GM23248 (cell line): ENCODE data around the gene DSTYK. TPM values are rescaled to one million over a fixed set of nuclear protein-coding genes. Genes with fewer than 3 reads are reported as not detected.

Experiments used
- DNase-seq: peaks from one replicate; pipeline ENCODE4 v3.0.0-alpha.2; 2015
- H2AFZ ChIP-seq: fragments of 200-600 bp; sonication (generic); 2 replicates; pipeline ENCODE4 v1.6.1; 2016; ENCODE audit warnings: antibody characterized with exemption
- H3F3A ChIP-seq: fragments of 200-600 bp; sonication (generic); 2 replicates; pipeline ENCODE4 v1.6.1; 2016; ENCODE audit warnings: mild to moderate bottlenecking, antibody characterized with exemption, mixed run types; ENCODE audit not compliant: insufficient read depth
- H3K27ac ChIP-seq: fragments of 200-600 bp; sonication (generic); 2 replicates; pipeline ENCODE4 v1.5.1; 2016; ENCODE audit warnings: mild to moderate bottlenecking
- H3K27me3 ChIP-seq: fragments of 200-600 bp; sonication (generic); replicated peaks from 2 replicates; pipeline ENCODE4 v1.6.1; 2016; ENCODE audit warnings: mild to moderate bottlenecking; ENCODE audit not compliant: insufficient read depth
- H3K36me3 ChIP-seq: fragments of 200-600 bp; sonication (generic); 2 replicates; pipeline ENCODE4 v1.6.1; 2016; ENCODE audit warnings: low read depth, mild to moderate bottlenecking
- H3K4me1 ChIP-seq: fragments of 200-600 bp; sonication (generic); 2 replicates; pipeline ENCODE4 v1.6.1; 2016; ENCODE audit warnings: mild to moderate bottlenecking; ENCODE audit not compliant: insufficient read depth
- H3K4me2 ChIP-seq: fragments of 200-600 bp; sonication (generic); one replicate; pipeline ENCODE4 v1.6.1; 2016; ENCODE audit warnings: mild to moderate bottlenecking; ENCODE audit not compliant: unreplicated experiment
- H3K4me3 ChIP-seq: fragments of 200-600 bp; sonication (generic); 2 replicates; pipeline ENCODE4 v1.5.1; 2016; ENCODE audit warnings: mild to moderate bottlenecking
- H3K79me2 ChIP-seq: fragments of 200-600 bp; sonication (generic); 2 replicates; pipeline ENCODE4 v1.6.1; 2016; ENCODE audit warnings: mild to moderate bottlenecking; ENCODE audit not compliant: insufficient read depth
- H3K9ac ChIP-seq: fragments of 200-600 bp; sonication (generic); 2 replicates; pipeline ENCODE4 v1.6.1; 2016; ENCODE audit warnings: mild to moderate bottlenecking
- H3K9me2 ChIP-seq: fragments of 200-600 bp; sonication (generic); 2 replicates; pipeline ENCODE4 v1.6.1; 2016; ENCODE audit warnings: mixed run types, mild to moderate bottlenecking, moderate library complexity; ENCODE audit not compliant: insufficient read depth
- H3K9me3 ChIP-seq: fragments of 200-600 bp; sonication (generic); one replicate; pipeline ENCODE4 v1.6.1; 2017; ENCODE audit warnings: low read depth
- H4K20me1 ChIP-seq: fragments of 200-600 bp; sonication (generic); 2 replicates; pipeline ENCODE4 v1.6.0; 2016; ENCODE audit not compliant: insufficient read depth
- EZH2 ChIP-seq: fragments of 200-600 bp; sonication (generic); IDR thresholded peaks from 2 replicates; pipeline ENCODE4 v1.6.1; 2018; ENCODE audit warnings: antibody characterized with exemption, mild to moderate bottlenecking; ENCODE audit not compliant: insufficient read depth, poor library complexity, severe bottlenecking
- EZH2phosphoT487 ChIP-seq: fragments of 200-600 bp; sonication (generic); IDR thresholded peaks from 2 replicates; pipeline ENCODE4 v1.6.1; 2018; ENCODE audit warnings: antibody characterized with exemption, moderate library complexity, mild to moderate bottlenecking, low read depth; ENCODE audit not compliant: insufficient read depth
- WGBS, 2 experiments: methylation state at CpG; one replicate each; pipeline ENCODE4 v1.1.6; 2015 to 2017; ENCODE audit warnings: low lambda C conversion rate in 2 of 2, low coverage in 1 of 2; ENCODE audit errors: missing lambda C conversion rate in 2 of 2; 5-methylcytosine and 5-hydroxymethylcytosine counted together
- in situ Hi-C: fragments of 300-500 bp; cut with MboI; formaldehyde crosslinking; loops from 2 replicates; pipeline ENCODE4 v1.15.0; 2020
- polyA plus RNA-seq: library from polyadenylated mRNA; unstranded; fragments of >200 nt; fragmentation: Nextera tagmentation; extraction: Ambion mirVana; gene quantifications from 2 replicates; pipeline ENCODE4 v1.2.1, GENCODE V29; 2016
- total RNA-seq: library from RNA; depleted of rRNA; stranded (reverse); fragments of >200 nt; shearing (Covaris generic); gene quantifications from 2 replicates; pipeline ENCODE4 v1.2.3, GENCODE V29; 2014

DSTYK gene
- total and polyA plus RNA-seq, 2 experiments from 2014 or later: 9.8 to 12.1 TPM

DNA sequence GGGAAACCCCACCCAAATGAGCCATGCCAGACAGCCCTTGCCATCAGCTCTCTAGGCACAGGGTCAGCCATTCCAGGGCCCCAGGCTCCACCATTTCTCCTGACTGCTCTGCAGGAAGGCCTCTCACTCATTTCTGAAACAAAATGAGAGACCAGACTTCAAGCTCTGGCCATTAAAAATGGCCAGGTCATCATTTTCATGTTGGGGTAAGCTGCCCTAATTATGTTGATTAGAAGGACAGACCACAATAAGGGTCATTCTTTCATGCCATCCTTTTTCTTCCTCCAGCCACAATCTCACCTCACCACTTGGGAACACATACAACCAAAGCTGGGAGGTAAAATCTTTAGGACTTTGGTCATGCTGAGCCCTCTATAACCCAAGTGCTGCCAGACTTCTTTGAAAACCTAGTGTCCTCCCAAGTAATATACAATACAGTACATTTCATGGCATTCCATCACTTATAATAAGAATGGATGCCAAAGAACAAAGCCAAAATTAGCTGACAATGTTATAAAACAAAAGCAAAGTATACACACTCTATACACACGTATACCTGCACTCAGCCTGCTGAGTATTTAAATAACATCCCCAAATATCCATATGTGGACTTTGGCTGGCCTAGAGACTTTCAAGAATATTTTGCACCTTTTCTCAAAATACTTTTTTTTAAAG lies 67.3 kb downstream of the DSTYK start:
- no peak overlapping the region for H2AFZ ChIP-seq
- H3K79me2 ChIP-seq: no peaks in the 10 kb centered on the region
- H3K27ac ChIP-seq: peak overlapping the region; percentile 90
- H3K4me2 ChIP-seq: peak overlapping the region; percentile 44
- H3F3A ChIP-seq: peaks cover 63% of the 10 kb centered on the region
- peak overlapping the region; percentile 41 for H3K9ac ChIP-seq
- no peaks in the 10 kb centered on the region for H3K27me3 ChIP-seq
- H3K9me3 ChIP-seq: no peaks in the 10 kb centered on the region
- WGBS, 2 experiments: 86 to 96% methylated on average over 1 of the region's 1 CpG
- H3K36me3 ChIP-seq: no peaks in the 10 kb centered on the region; the same call in 1 of the 2 replicates
- no peak for DNase-seq
- in situ Hi-C loops: no loop called here
- H3K9me2 ChIP-seq: no peaks in the 10 kb centered on the region
- H4K20me1 ChIP-seq: no peaks in the 10 kb centered on the region
- TF ChIP-seq EZH2phosphoT487 (no peak), EZH2 (no peak)
- H3K4me3 ChIP-seq: peak overlapping the region; percentile 42
- peaks cover 55% of the 10 kb centered on the region for H3K4me1 ChIP-seq

DNA sequence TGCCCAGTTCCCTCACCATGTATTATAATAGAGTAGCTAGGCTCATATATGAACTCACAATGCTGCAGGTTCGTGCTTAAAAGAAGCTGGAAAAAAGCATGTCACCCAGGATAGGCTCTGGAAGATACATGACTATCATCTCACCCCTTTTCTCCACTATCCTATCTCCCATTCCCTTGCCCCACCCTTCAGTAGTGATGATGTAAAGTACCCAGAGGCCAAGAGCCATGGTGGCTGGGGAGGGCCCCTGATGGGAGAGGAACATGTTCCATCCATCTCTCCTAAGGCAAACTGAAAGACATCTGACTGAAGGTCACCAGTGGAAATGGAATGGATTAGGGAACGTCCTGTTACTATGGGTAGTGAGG lies 69.4 kb downstream of the DSTYK start:
- 25 to 35% methylated on average over 2 of the region's 2 CpGs for WGBS, 2 experiments
- Histone ChIP-seq H3K9ac (peak overlapping the region; percentile 11; the same call in 1 of the 2 replicates), H3K4me3 (no peak overlapping the region), H3K9me3 (no peaks in the 10 kb centered on the region), H3K27ac (no peak overlapping the region), H3K36me3 (no peaks in the 10 kb centered on the region), H3K4me2 (peak overlapping the region; percentile 34), H3K27me3 (no peaks in the 10 kb centered on the region), H3K79me2 (no peaks in the 10 kb centered on the region), H4K20me1 (no peaks in the 10 kb centered on the region), H2AFZ (no peak overlapping the region), H3K9me2 (no peaks in the 10 kb centered on the region), H3F3A (peaks cover 47% of the 10 kb centered on the region), H3K4me1 (peaks cover 47% of the 10 kb centered on the region)
- TF ChIP-seq EZH2phosphoT487: no peak
- in situ Hi-C loops: no loop called here
- DNase-seq: no peak

DNA sequence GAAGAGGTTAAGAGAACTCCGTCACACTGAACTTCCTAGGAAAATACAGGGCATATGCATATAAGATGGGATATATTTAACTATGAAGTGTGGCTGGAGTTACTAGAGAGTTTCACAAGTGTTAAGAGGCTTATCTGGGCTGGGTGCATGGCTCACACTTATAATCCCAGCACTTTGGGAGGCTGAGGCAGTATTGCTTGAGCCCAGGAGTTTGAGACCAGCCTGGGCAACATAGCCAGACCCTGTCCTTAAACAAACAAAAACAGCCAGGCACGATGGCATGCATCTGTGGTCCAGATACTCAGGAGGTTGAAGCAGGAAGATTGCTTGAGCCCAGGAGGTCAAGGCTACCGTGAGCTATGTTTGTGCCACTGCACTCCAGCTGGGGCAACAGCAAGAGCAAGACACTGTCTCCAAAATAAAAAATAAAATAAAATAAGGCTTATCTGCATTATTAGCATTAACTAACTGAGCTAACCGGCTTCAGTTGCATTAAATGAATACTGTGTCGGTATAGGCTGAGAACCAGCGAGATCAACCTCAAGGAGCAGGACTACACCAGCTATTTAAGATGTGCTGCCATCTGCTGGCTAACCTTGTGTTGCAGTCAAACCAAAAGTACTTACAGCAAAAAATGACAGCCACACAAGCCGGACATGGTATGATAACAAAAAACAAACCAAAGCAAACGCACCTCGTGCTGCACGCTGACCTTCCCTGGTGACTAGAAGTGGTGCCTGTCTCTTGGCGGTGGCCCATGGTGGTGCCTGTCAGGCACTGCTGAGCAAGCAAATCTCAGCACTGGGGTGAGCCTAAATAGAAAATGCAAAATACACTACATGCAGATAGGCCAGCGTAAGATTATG lies 70.0 kb downstream of the DSTYK start:
- WGBS, 2 experiments: 18% methylated on average over 12 of the region's 12 CpGs
- peak; percentile 85 for DNase-seq
- H4K20me1 ChIP-seq: no peaks in the 10 kb centered on the region
- no peaks in the 10 kb centered on the region for H3K79me2 ChIP-seq
- H3K4me1 ChIP-seq: peaks cover 41% of the 10 kb centered on the region
- no peak overlapping the region for H2AFZ ChIP-seq
- TF ChIP-seq EZH2: no peak
- no peak for TF ChIP-seq EZH2phosphoT487
- peak overlapping the region; percentile 11; the same call in 1 of the 2 replicates for H3K9ac ChIP-seq
- no peak overlapping the region for H3K4me3 ChIP-seq
- peaks cover 41% of the 10 kb centered on the region for H3F3A ChIP-seq
- no peaks in the 10 kb centered on the region for H3K9me3 ChIP-seq
- H3K36me3 ChIP-seq: no peaks in the 10 kb centered on the region
- no peaks in the 10 kb centered on the region for H3K9me2 ChIP-seq
- H3K4me2 ChIP-seq: peak overlapping the region; percentile 34
- in situ Hi-C loops: no loop called here
- H3K27ac ChIP-seq: no peak overlapping the region
- no peaks in the 10 kb centered on the region for H3K27me3 ChIP-seq

DNA sequence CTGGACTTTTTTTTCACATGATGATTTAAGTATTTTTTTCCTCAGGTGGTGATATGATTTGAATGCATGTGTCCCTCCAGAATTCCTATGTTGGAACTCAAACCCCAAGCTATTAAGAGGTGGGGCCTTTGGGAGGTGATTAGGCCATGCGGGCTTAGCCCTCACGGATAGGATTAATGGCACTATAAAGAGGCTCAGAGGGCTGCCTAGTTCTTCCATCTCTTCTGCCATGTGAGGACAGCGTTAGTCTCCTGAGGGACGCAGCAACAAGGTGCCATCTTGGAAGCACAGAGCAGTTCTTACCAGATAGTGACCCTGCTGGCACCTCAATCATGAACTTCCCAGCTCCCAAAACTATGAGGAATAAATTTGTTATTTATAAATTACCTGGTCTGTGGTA lies 71.4 kb downstream of the DSTYK start:
- Histone ChIP-seq H3K4me3 (no peak overlapping the region), H4K20me1 (no peaks in the 10 kb centered on the region), H3K4me2 (no peak overlapping the region), H3K9me3 (no peaks in the 10 kb centered on the region), H2AFZ (no peak overlapping the region), H3K9me2 (no peaks in the 10 kb centered on the region), H3K27me3 (no peaks in the 10 kb centered on the region), H3K4me1 (peaks cover 27% of the 10 kb centered on the region), H3F3A (peaks cover 28% of the 10 kb centered on the region), H3K79me2 (no peaks in the 10 kb centered on the region), H3K36me3 (no peaks in the 10 kb centered on the region), H3K27ac (no peak overlapping the region), H3K9ac (no peak overlapping the region)
- TF ChIP-seq EZH2 (no peak), EZH2phosphoT487 (no peak)
- DNase-seq: no peak
- in situ Hi-C loops: no loop called here
- 93 to 94% methylated on average over 4 of the region's 4 CpGs for WGBS, 2 experiments
